GM18907 (cell line): ENCODE measurements around the gene SNRPB2.
A peak's percentile ranks its signal among the peaks of the same experiment; 100 is the strongest.

ENCODE experiments used
- ATAC-seq: cut with Tn5 transposase; IDR thresholded peaks from one replicate; pipeline ENCODE4 v1.9.1; 2021; ENCODE audit warnings: mild to moderate bottlenecking, moderate library complexity; ENCODE audit not compliant: unreplicated experiment

Gene SNRPB2

DNA sequence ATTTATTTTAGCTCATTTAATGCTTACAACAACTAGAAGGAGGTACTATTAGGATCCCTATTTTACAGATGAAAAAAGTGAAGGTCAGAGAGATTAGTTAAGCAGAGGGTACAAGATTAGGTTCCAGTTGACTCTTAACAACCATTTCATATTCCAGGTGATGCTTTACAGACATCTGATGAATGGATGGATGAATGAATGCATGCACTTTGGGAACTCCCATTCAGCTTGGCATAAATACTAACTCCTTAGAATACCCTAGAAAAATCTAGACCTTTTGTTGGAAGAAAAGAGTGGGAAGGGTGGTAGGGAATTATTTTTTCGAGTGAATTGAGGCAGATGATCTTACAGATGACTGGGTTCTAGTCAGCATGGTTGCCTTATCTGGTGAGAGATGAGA is 746 bp upstream of the SNRPB2 start:
- ATAC-seq, result no peak

- ATAC-seq, result no peak
Observed at GRCh38 chr20:16732506-16733152, 2.8 kb downstream of the SNRPB2 start.

- no peak for ATAC-seq
Observed at GRCh38 chr20:16740365-16741072, 10.7 kb downstream of the SNRPB2 start.

DNA sequence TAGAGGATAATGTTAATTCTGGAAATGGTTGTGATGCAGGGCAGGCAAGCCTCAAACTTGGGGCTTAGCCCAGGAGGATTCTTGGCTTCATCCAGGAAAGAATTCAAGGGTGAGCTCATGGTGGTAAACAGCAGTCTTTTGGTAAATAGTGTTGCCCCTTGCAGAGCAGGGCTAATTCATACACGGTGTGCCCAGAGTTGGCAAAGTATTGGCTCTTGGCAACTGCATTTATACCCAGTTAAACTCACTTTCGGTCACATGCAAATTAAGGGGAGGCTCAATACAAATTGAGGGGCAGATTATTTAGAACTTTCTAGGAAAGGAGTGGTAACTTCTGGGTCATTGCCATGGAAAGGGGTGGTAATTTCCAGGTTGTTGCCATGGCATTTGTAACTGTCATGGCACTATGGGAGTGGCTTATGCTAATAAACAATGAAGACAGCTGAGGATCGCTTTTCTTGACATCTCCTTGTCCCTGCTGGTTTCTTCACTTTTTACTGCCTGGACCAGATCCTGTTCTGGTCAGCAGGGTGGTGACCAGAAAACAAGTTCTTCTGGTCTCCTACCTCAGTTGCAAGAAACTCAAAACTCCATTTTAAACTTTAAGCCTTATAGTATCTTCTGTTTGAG is 14.5 kb downstream of the SNRPB2 start:
- ATAC-seq, result no peak

DNA sequence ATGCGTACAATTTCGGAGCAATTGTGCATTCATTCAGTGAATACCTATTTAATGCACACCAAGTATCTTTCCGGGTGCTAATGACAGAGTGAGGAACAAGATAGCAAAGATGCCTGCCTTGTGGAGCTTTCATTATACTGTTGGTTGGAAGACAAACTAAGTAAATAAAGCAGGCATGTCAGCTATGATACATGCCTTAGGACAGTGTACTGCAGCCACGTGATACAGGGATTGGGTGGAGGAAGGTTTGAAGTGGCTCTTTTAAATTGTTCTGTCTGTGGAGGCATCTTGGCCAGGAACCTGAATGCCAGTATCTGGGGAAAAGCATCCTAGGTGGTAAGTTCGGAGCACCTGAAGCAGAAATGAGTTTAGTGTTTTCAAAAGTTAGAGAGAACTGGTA is 15.4 kb downstream of the SNRPB2 start:
- ATAC-seq, result no peak

DNA sequence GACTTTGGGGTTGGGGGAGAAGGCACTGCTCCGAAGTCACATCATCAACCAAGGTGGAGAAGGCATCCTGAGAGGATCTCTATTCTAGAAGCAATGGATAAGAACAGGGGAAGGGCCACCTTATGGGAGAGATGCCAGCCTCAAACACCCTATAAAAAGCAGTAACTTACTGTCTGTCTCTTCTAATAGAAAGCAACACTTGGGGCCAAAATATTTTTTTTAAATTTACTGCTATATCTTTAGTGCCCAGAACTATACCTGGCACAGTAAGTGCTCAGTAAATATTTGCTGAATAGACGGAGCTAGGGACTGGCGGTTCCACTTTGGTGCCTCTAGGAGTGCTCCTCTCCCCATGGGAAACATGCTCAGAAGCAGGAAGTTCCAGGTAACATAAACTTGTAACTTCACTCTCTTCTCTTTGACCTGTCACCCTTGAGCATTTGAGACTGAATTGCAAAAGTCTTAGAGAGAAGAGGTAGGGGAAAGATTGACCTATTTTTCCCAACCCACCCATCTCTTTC is 17.5 kb downstream of the SNRPB2 start:
- ATAC-seq, result no peak

GRCh38 chr20:16748308-16748900 is 18.6 kb downstream of the SNRPB2 start, which contains the start of gene OTOR:
Gene OTOR, plus strand, starts transcription at chr20:16748358. Its CDS starts 44 bp downstream, at chr20:16748402.
- no peak for ATAC-seq

DNA sequence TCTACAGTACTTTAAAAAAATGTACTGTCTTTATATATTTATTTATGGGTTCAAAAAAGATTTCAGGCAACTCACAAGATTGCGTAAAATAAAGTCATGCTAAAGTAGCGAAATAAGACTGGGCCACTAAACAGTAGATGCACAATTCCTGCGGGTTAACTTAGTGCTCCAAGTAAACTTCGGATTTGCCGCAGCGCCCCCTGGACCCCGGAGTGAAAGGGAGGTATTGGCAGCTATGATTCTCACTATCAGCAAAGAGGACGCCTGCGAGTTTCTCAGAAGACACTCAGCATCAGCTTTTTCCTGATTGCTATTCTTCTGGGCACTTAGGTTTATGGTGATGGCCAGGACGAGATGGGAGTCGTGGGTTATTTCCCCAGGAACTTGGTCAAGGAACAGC is 19.7 kb downstream of the SNRPB2 start:
- no peak for ATAC-seq

GRCh38 chr20:16752082-16752481 is 22.3 kb downstream of the SNRPB2 start:
- ATAC-seq, result no peak

GRCh38 chr20:16752901-16753300 is 23.1 kb downstream of the SNRPB2 start:
- ATAC-seq, result no peak

- no peak for ATAC-seq
Observed at GRCh38 chr20:16758454-16759180, 28.8 kb downstream of the SNRPB2 start.

DNA sequence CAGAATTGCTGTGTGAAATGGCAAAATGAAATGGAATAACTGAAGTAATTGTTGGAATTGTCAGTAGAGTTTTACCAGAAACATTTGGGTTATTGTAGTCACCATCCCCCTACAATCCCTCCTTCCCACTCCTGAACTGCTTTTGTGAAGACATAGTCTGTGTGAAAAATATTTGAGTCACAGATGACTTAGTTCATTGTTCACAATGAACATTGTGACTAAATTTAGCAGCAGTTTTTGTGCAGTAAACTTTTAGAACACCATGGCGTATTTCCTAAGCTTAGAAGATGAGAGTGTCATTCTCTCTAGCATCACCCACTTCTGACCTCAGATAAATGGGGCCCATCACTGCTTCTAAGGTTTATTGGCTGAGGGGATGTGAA is 29.3 kb downstream of the SNRPB2 start:
- no peak for ATAC-seq

DNA sequence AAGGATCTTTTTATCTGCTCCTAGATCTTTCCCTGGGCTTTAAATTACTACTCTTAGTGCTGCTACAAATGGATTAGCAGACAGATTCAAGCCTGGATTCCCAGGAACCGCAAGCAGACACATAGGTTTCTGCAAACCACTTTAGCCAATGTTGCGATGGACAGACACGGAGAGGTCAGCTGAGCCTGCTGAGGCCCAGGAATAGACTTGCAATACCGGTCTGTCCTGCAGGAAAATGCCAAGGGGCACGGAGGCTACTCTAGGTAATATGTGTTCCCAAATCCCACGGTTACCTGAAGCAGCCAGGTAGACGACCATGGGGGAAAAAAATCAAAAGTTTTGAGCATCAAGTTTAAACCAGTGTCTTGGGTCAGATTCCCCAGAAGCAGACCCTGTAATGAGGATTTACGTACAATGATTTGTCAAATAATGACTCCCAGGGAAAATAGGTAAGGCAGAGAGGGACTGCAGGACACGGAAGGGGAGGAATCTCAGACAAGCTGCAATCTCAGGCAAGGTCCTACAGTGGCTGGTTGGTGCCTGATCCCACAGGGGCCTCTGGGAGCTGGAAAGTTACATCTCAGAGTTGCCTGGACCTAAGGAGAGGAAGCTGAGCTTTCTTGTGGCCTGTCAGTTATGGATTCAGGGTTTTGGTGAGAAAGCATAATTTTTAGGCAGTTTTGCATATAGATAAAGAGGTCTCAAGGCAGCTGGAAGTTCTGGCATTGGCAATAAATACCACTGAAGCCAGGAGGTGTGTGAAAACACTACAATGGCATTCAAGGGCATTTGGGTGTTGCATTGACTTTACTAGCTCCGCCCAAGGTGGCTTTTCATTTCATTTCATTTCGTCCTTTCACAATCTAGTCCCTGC is 30.8 kb downstream of the SNRPB2 start:
- peak; percentile 17 for ATAC-seq

GRCh38 chr20:16761305-16761829 is 31.5 kb downstream of the SNRPB2 start:
- ATAC-seq, result peak; percentile 79

GRCh38 chr20:16764560-16764959 is 34.7 kb downstream of the SNRPB2 start:
- no peak for ATAC-seq

DNA sequence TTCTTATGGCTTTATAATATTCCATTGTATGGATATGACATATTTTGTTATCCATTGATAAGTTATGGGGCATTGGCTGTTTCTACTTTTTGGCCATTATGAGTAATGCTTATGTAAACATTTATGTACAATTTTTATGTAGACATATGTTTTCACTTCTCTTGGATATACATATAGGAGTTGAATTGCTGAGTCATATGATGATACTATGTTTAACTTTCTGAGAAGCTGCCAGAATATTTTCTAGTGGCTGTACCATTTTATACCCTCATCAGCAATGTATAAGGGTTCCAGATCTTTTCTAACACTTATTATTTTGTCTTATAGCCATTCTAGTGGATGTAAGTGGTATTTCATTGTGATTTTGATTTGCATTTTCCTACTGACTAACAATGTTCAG is 41.4 kb downstream of the SNRPB2 start:
- no peak for ATAC-seq

- ATAC-seq, result no peak
Observed at GRCh38 chr20:16775961-16776360, 46.1 kb downstream of the SNRPB2 start.

- no peak for ATAC-seq
Observed at GRCh38 chr20:16777126-16777525, 47.3 kb downstream of the SNRPB2 start.

GRCh38 chr20:16778159-16778558 is 48.3 kb downstream of the SNRPB2 start:
- ATAC-seq, result no peak

DNA sequence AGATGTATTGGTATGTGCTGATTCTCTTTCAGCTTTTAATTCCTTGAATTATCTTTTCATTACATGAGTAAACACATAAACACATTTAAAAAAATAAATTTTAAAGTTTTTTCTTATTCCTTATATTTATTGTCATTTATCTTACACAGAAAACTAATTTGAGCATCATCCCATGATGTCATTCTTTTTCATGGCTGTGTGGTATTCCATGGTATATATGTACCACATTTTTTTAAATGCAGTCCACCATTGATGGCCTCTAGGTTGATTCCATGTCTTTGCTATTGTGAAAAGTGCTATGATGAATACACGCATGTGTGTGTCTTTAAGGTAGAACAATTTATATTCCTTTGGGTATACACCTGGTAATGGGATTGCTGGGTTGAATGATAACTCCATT is 51.7 kb downstream of the SNRPB2 start:
- no peak for ATAC-seq
